Measurements from ENCODE around the gene ODAD3.
"Not testable (repeated sequence)": the region's sequence is repeated elsewhere in the genome, so short reads cannot be mapped to it uniquely, and the experiment has no call there.

ODAD3 gene

GRCh38 chr19:11458912-11459311 lies 24.0 kb upstream of the ODAD3 start:
- DNase-seq: not testable (repeated sequence)

- DNase-seq: no peak
These were observed 23.4 kb upstream of the ODAD3 start for GRCh38 chr19:11458236-11458900.

- DNase-seq: no peak
These were observed 22.9 kb upstream of the ODAD3 start for GRCh38 chr19:11457831-11458230.

GRCh38 chr19:11457115-11457514 lies 22.2 kb upstream of the ODAD3 start:
- no peak for DNase-seq

GRCh38 chr19:11456659-11457058 lies 21.7 kb upstream of the ODAD3 start:
- no peak for DNase-seq

- not testable (repeated sequence) for DNase-seq
These were observed 20.3 kb upstream of the ODAD3 start for GRCh38 chr19:11455233-11455554.

GRCh38 chr19:11453468-11454341 lies 18.8 kb upstream of the ODAD3 start:
- DNase-seq: no peak

GRCh38 chr19:11452620-11453310 lies 17.8 kb upstream of the ODAD3 start:
- DNase-seq: no peak

- no peak for DNase-seq
These were observed 17.1 kb upstream of the ODAD3 start for GRCh38 chr19:11451871-11452619.

GRCh38 chr19:11451327-11451870 lies 16.5 kb upstream of the ODAD3 start:
- DNase-seq: no peak

- no peak for DNase-seq
These were observed 15.8 kb upstream of the ODAD3 start for GRCh38 chr19:11450570-11451326.

GRCh38 chr19:11448923-11449554 lies 14.1 kb upstream of the ODAD3 start:
- DNase-seq: no peak

GRCh38 chr19:11448410-11448809 lies 13.5 kb upstream of the ODAD3 start:
- DNase-seq: no peak

- DNase-seq: no peak
These were observed 12.7 kb upstream of the ODAD3 start for GRCh38 chr19:11447347-11448262.

- DNase-seq: no peak
These were observed 11.9 kb upstream of the ODAD3 start for GRCh38 chr19:11446652-11447301.

- DNase-seq: no peak
These were observed 11.3 kb upstream of the ODAD3 start for GRCh38 chr19:11446271-11446651.

- DNase-seq: no peak
These were observed 10.2 kb upstream of the ODAD3 start for GRCh38 chr19:11445141-11445540.

GRCh38 chr19:11444059-11444458 lies 9.1 kb upstream of the ODAD3 start:
- DNase-seq: no peak

- DNase-seq: no peak
These were observed 3.0 kb upstream of the ODAD3 start for GRCh38 chr19:11437955-11438354.

- no peak for DNase-seq
These were observed 952 bp upstream of the ODAD3 start for GRCh38 chr19:11435833-11436313.

All from right forelimb (tissue), 1 donor.